Measurements from ENCODE around the gene RALGPS2.

Gene RALGPS2

GRCh38 chr1:178941849-178942248, 216.8 kb downstream of the RALGPS2 start:
- no peak for DNase-seq
- Histone ChIP-seq H3K4me3 (ENCODE audit: low read depth, low read length) (no peak overlapping the region), H3K27ac (no peak overlapping the region), H3K27me3 (ENCODE audit: insufficient read depth, low read depth, severe bottlenecking) (no peaks in the 10 kb centered on the region), H3K9me3 (ENCODE audit: severe bottlenecking) (no peaks in the 10 kb centered on the region), H3K36me3 (no peaks in the 10 kb centered on the region)
- no peak for TF ChIP-seq CTCF (IDR thresholded peaks at IDR 0.05; ENCODE audit: low read depth, low read length)

GRCh38 chr1:178942285-178943198, 217.5 kb downstream of the RALGPS2 start:
- no peak for DNase-seq
- no peak overlapping the region for H3K27ac ChIP-seq
- no peak for TF ChIP-seq CTCF (IDR thresholded peaks at IDR 0.05; ENCODE audit: low read depth, low read length)
- H3K27me3 ChIP-seq (ENCODE audit: insufficient read depth, low read depth, severe bottlenecking): no peaks in the 10 kb centered on the region
- H3K9me3 ChIP-seq (ENCODE audit: severe bottlenecking): no peaks in the 10 kb centered on the region
- no peaks in the 10 kb centered on the region for H3K36me3 ChIP-seq
- H3K4me3 ChIP-seq (ENCODE audit: low read depth, low read length): no peak overlapping the region

- Histone ChIP-seq H3K9me3 (ENCODE audit: severe bottlenecking) (no peaks in the 10 kb centered on the region), H3K4me3 (ENCODE audit: low read depth, low read length) (no peak overlapping the region), H3K27ac (no peak overlapping the region), H3K36me3 (no peaks in the 10 kb centered on the region), H3K27me3 (ENCODE audit: insufficient read depth, low read depth, severe bottlenecking) (no peaks in the 10 kb centered on the region)
- TF ChIP-seq CTCF (IDR thresholded peaks at IDR 0.05; ENCODE audit: low read depth, low read length): no peak
- DNase-seq: no peak
Observed at GRCh38 chr1:178944729-178945128, 219.7 kb downstream of the RALGPS2 start.

GRCh38 chr1:178945763-178946266, 220.8 kb downstream of the RALGPS2 start:
- TF ChIP-seq CTCF (IDR thresholded peaks at IDR 0.05; ENCODE audit: low read depth, low read length): no peak
- Histone ChIP-seq H3K27me3 (ENCODE audit: insufficient read depth, low read depth, severe bottlenecking) (no peaks in the 10 kb centered on the region), H3K4me3 (ENCODE audit: low read depth, low read length) (no peak overlapping the region), H3K36me3 (no peaks in the 10 kb centered on the region), H3K9me3 (ENCODE audit: severe bottlenecking) (no peaks in the 10 kb centered on the region), H3K27ac (no peak overlapping the region)
- no peak for DNase-seq

- no peak for TF ChIP-seq CTCF (IDR thresholded peaks at IDR 0.05; ENCODE audit: low read depth, low read length)
- Histone ChIP-seq H3K36me3 (no peaks in the 10 kb centered on the region), H3K27ac (no peak overlapping the region), H3K27me3 (ENCODE audit: insufficient read depth, low read depth, severe bottlenecking) (no peaks in the 10 kb centered on the region), H3K9me3 (ENCODE audit: severe bottlenecking) (no peaks in the 10 kb centered on the region), H3K4me3 (ENCODE audit: low read depth, low read length) (no peak overlapping the region)
- no peak for DNase-seq
Observed at GRCh38 chr1:178946416-178946815, 221.4 kb downstream of the RALGPS2 start.

All from WERI-Rb-1 (cell line).